ENCODE data around the gene XYLT1.

The XYLT1 gene

GRCh38 chr16:17395849-17396480, 74.8 kb downstream of the XYLT1 start:
- DNase-seq: no peak

GRCh38 chr16:17392857-17393692, 77.7 kb downstream of the XYLT1 start:
- DNase-seq: no peak

GRCh38 chr16:17392127-17392856, 78.5 kb downstream of the XYLT1 start:
- no peak for DNase-seq

- DNase-seq: no peak
These were observed 79.0 kb downstream of the XYLT1 start for GRCh38 chr16:17391715-17392114.

GRCh38 chr16:17389384-17389783, 81.4 kb downstream of the XYLT1 start:
- no peak for DNase-seq

- DNase-seq: no peak
These were observed 83.5 kb downstream of the XYLT1 start for GRCh38 chr16:17387256-17387655.

GRCh38 chr16:17386229-17386628, 84.5 kb downstream of the XYLT1 start:
- no peak for DNase-seq

GRCh38 chr16:17384471-17384870, 86.3 kb downstream of the XYLT1 start:
- DNase-seq: no peak

- no peak for DNase-seq
These were observed 87.6 kb downstream of the XYLT1 start for GRCh38 chr16:17382949-17383863.

GRCh38 chr16:17382514-17382913, 88.2 kb downstream of the XYLT1 start:
- DNase-seq: no peak

GRCh38 chr16:17381784-17382183, 89.0 kb downstream of the XYLT1 start:
- no peak for DNase-seq

- no peak for DNase-seq
These were observed 90.1 kb downstream of the XYLT1 start for GRCh38 chr16:17380613-17381012.

- no peak for DNase-seq
These were observed 91.6 kb downstream of the XYLT1 start for GRCh38 chr16:17379121-17379571.

GRCh38 chr16:17377360-17378324, 93.1 kb downstream of the XYLT1 start:
- DNase-seq: no peak

- DNase-seq: no peak
These were observed 95.1 kb downstream of the XYLT1 start for GRCh38 chr16:17375461-17376304.

GRCh38 chr16:17374668-17375255, 96.0 kb downstream of the XYLT1 start:
- no peak for DNase-seq

GRCh38 chr16:17373533-17373932, 97.2 kb downstream of the XYLT1 start:
- DNase-seq: no peak

- no peak for DNase-seq
These were observed 98.4 kb downstream of the XYLT1 start for GRCh38 chr16:17372386-17372785.

- DNase-seq: no peak
These were observed 99.5 kb downstream of the XYLT1 start for GRCh38 chr16:17371299-17371698.

GRCh38 chr16:17370731-17371285, 100.0 kb downstream of the XYLT1 start:
- no peak for DNase-seq
